Measurements from ENCODE around the gene GNAI3.

Gene GNAI3

GRCh38 chr1:109636201-109636952, 88.0 kb downstream of the GNAI3 start:
- Mint-ChIP-seq H3K4me1 (ENCODE audit: low read depth) (peaks cover 21% of the 10 kb centered on the region), H3K36me3 (ENCODE audit: low read depth) (peaks cover 4% of the 10 kb centered on the region), H3K4me3 (no peak overlapping the region), H3K9me3 (no peaks in the 10 kb centered on the region), H3K27me3 (peaks cover 3% of the 10 kb centered on the region), H3K27ac (no peak overlapping the region)

- peaks cover 3% of the 10 kb centered on the region for H3K27me3 Mint-ChIP-seq
- H3K4me3 Mint-ChIP-seq, result no peak overlapping the region
- no peaks in the 10 kb centered on the region for H3K36me3 Mint-ChIP-seq (ENCODE audit: low read depth)
- no peaks in the 10 kb centered on the region for H3K9me3 Mint-ChIP-seq
- H3K4me1 Mint-ChIP-seq (ENCODE audit: low read depth), result peaks cover 21% of the 10 kb centered on the region
- H3K27ac Mint-ChIP-seq, result no peak overlapping the region
Measured at GRCh38 chr1:109637446-109637845, 89.0 kb downstream of the GNAI3 start.

- Mint-ChIP-seq H3K4me1 (ENCODE audit: low read depth) (peaks cover 19% of the 10 kb centered on the region), H3K9me3 (no peaks in the 10 kb centered on the region), H3K4me3 (no peak overlapping the region), H3K27me3 (peaks cover 3% of the 10 kb centered on the region), H3K27ac (no peak overlapping the region), H3K36me3 (ENCODE audit: low read depth) (no peaks in the 10 kb centered on the region)
Measured at GRCh38 chr1:109639063-109639840, 90.8 kb downstream of the GNAI3 start.

GRCh38 chr1:109639841-109640184, 91.4 kb downstream of the GNAI3 start:
- H3K27me3 Mint-ChIP-seq, result peaks cover 3% of the 10 kb centered on the region
- H3K9me3 Mint-ChIP-seq, result no peaks in the 10 kb centered on the region
- H3K4me3 Mint-ChIP-seq, result no peak overlapping the region
- H3K27ac Mint-ChIP-seq, result no peak overlapping the region
- H3K36me3 Mint-ChIP-seq (ENCODE audit: low read depth), result no peaks in the 10 kb centered on the region
- peaks cover 14% of the 10 kb centered on the region for H3K4me1 Mint-ChIP-seq (ENCODE audit: low read depth)

- peaks cover 3% of the 10 kb centered on the region for H3K27me3 Mint-ChIP-seq
- H3K27ac Mint-ChIP-seq, result no peak overlapping the region
Measured at GRCh38 chr1:109640285-109640865, 92.0 kb downstream of the GNAI3 start.

GRCh38 chr1:109641078-109641740, 92.8 kb downstream of the GNAI3 start:
- Mint-ChIP-seq H3K27ac (no peak overlapping the region), H3K4me1 (ENCODE audit: low read depth) (peaks cover 7% of the 10 kb centered on the region)

More at GRCh38 chr1:109640285-109640865, 92.0 kb downstream of the GNAI3 start:
- peaks cover 8% of the 10 kb centered on the region for H3K4me1 Mint-ChIP-seq (ENCODE audit: low read depth)
- H3K9me3 Mint-ChIP-seq, result no peaks in the 10 kb centered on the region
- H3K36me3 Mint-ChIP-seq (ENCODE audit: low read depth), result no peaks in the 10 kb centered on the region
- no peak overlapping the region for H3K4me3 Mint-ChIP-seq

GRCh38 chr1:109641861-109642260, 93.4 kb downstream of the GNAI3 start:
- Mint-ChIP-seq H3K4me3 (no peak overlapping the region), H3K27me3 (peaks cover 3% of the 10 kb centered on the region), H3K4me1 (ENCODE audit: low read depth) (peaks cover 7% of the 10 kb centered on the region), H3K27ac (no peak overlapping the region), H3K9me3 (no peaks in the 10 kb centered on the region), H3K36me3 (ENCODE audit: low read depth) (no peaks in the 10 kb centered on the region)

More at GRCh38 chr1:109641078-109641740, 92.8 kb downstream of the GNAI3 start:
- peaks cover 3% of the 10 kb centered on the region for H3K27me3 Mint-ChIP-seq
- no peaks in the 10 kb centered on the region for H3K36me3 Mint-ChIP-seq (ENCODE audit: low read depth)
- H3K4me3 Mint-ChIP-seq, result no peak overlapping the region
- H3K9me3 Mint-ChIP-seq, result no peaks in the 10 kb centered on the region

- peaks cover 7% of the 10 kb centered on the region for H3K4me1 Mint-ChIP-seq (ENCODE audit: low read depth)
- no peaks in the 10 kb centered on the region for H3K9me3 Mint-ChIP-seq
- no peaks in the 10 kb centered on the region for H3K36me3 Mint-ChIP-seq (ENCODE audit: low read depth)
- peaks cover 3% of the 10 kb centered on the region for H3K27me3 Mint-ChIP-seq
- H3K4me3 Mint-ChIP-seq, result no peak overlapping the region
- H3K27ac Mint-ChIP-seq, result no peak overlapping the region
Measured at GRCh38 chr1:109642626-109643025, 94.2 kb downstream of the GNAI3 start.

- no peak overlapping the region for H3K27ac Mint-ChIP-seq
- H3K27me3 Mint-ChIP-seq, result peaks cover 3% of the 10 kb centered on the region
- no peaks in the 10 kb centered on the region for H3K36me3 Mint-ChIP-seq (ENCODE audit: low read depth)
- no peak overlapping the region for H3K4me3 Mint-ChIP-seq
- no peaks in the 10 kb centered on the region for H3K9me3 Mint-ChIP-seq
- H3K4me1 Mint-ChIP-seq (ENCODE audit: low read depth), result peaks cover 7% of the 10 kb centered on the region
Measured at GRCh38 chr1:109643385-109644230, 95.2 kb downstream of the GNAI3 start.

- H3K9me3 Mint-ChIP-seq, result no peaks in the 10 kb centered on the region
- H3K36me3 Mint-ChIP-seq (ENCODE audit: low read depth), result no peaks in the 10 kb centered on the region
- H3K4me1 Mint-ChIP-seq (ENCODE audit: low read depth), result peaks cover 7% of the 10 kb centered on the region
- H3K27me3 Mint-ChIP-seq, result peaks cover 3% of the 10 kb centered on the region
- H3K27ac Mint-ChIP-seq, result no peak overlapping the region
- no peak overlapping the region for H3K4me3 Mint-ChIP-seq
Measured at GRCh38 chr1:109644670-109645069, 96.3 kb downstream of the GNAI3 start.

- no peak overlapping the region for H3K27ac Mint-ChIP-seq
- no peaks in the 10 kb centered on the region for H3K4me1 Mint-ChIP-seq (ENCODE audit: low read depth)
- no peak overlapping the region for H3K4me3 Mint-ChIP-seq
- H3K36me3 Mint-ChIP-seq (ENCODE audit: low read depth), result no peaks in the 10 kb centered on the region
- H3K9me3 Mint-ChIP-seq, result no peaks in the 10 kb centered on the region
- peaks cover 21% of the 10 kb centered on the region for H3K27me3 Mint-ChIP-seq
Measured at GRCh38 chr1:109649491-109649914, 101.1 kb downstream of the GNAI3 start.

- Mint-ChIP-seq H3K27ac (no peak overlapping the region), H3K4me3 (no peak overlapping the region), H3K9me3 (no peaks in the 10 kb centered on the region), H3K36me3 (ENCODE audit: low read depth) (no peaks in the 10 kb centered on the region), H3K4me1 (ENCODE audit: low read depth) (peaks cover 10% of the 10 kb centered on the region), H3K27me3 (peaks cover 26% of the 10 kb centered on the region)
Measured at GRCh38 chr1:109650609-109651008, 102.2 kb downstream of the GNAI3 start.

GRCh38 chr1:109652402-109652801, 104.0 kb downstream of the GNAI3 start:
- Mint-ChIP-seq H3K4me1 (ENCODE audit: low read depth) (peaks cover 14% of the 10 kb centered on the region), H3K36me3 (ENCODE audit: low read depth) (no peaks in the 10 kb centered on the region), H3K9me3 (no peaks in the 10 kb centered on the region), H3K4me3 (no peak overlapping the region), H3K27me3 (peaks cover 26% of the 10 kb centered on the region), H3K27ac (no peak overlapping the region)

GRCh38 chr1:109653306-109653705, 104.9 kb downstream of the GNAI3 start:
- Mint-ChIP-seq H3K9me3 (no peaks in the 10 kb centered on the region), H3K4me3 (no peak overlapping the region), H3K4me1 (ENCODE audit: low read depth) (peaks cover 14% of the 10 kb centered on the region), H3K36me3 (ENCODE audit: low read depth) (no peaks in the 10 kb centered on the region), H3K27me3 (peaks cover 26% of the 10 kb centered on the region), H3K27ac (no peak overlapping the region)
